OCI-LY3 (cell line): ENCODE measurements around the gene CHD5.

ENCODE experiments used
- H2AFZ ChIP-seq: fragments of 200-600, 300-600 bp; shearing (Covaris generic); 2 replicates; pipeline ENCODE4 v1.6.0; 2014; ENCODE audit warnings: antibody characterized with exemption, low read depth, low read length
- H3K27ac ChIP-seq: fragments of 200-600, 300-600 bp; sonication (generic); 2 replicates; pipeline ENCODE4 v1.5.1; 2014; ENCODE audit warnings: mild to moderate bottlenecking, low read length, moderate library complexity, mixed read lengths
- H3K27me3 ChIP-seq: fragments of 200-600, 300-600 bp; sonication (generic); 2 replicates; pipeline ENCODE4 v1.6.1; 2014; ENCODE audit warnings: low read depth, low read length, mixed read lengths
- H3K36me3 ChIP-seq: fragments of 200-600, 300-600 bp; sonication (generic); replicated peaks from 2 replicates; pipeline ENCODE3; 2014; ENCODE audit warnings: low read depth, low read length, mixed read lengths
- H3K4me1 ChIP-seq: fragments of 300-600, 200-600 bp; sonication (generic); 2 replicates; pipeline ENCODE4 v1.6.1; 2014; ENCODE audit warnings: low read length, mixed read lengths
- H3K4me2 ChIP-seq: fragments of 200-600, 300-600 bp; sonication (generic); 2 replicates; pipeline ENCODE4 v1.6.1; 2014; ENCODE audit warnings: low read length, mixed read lengths
- H3K4me3 ChIP-seq: fragments of 300-600, 200-600 bp; sonication (generic); 2 replicates; pipeline ENCODE4 v1.5.1; 2014; ENCODE audit warnings: antibody characterized with exemption, mild to moderate bottlenecking, low read length, moderate library complexity
- H3K79me2 ChIP-seq: fragments of 300-600, 200-600 bp; shearing (Covaris generic); 2 replicates; pipeline ENCODE4 v1.6.1; 2014; ENCODE audit warnings: mild to moderate bottlenecking, low read length, mixed read lengths
- H3K9ac ChIP-seq: fragments of 300-600, 200-600 bp; shearing (Covaris generic); 2 replicates; pipeline ENCODE4 v1.6.0; 2014; ENCODE audit warnings: mild to moderate bottlenecking, low read length, moderate library complexity
- H3K9me3 ChIP-seq: fragments of 200-600, 300-600 bp; shearing (Covaris generic); 2 replicates; pipeline ENCODE4 v1.6.1; 2014; ENCODE audit warnings: low read length, mixed read lengths; ENCODE audit not compliant: insufficient read depth
- H4K20me1 ChIP-seq: fragments of 200-600, 300-600 bp; sonication (generic); 2 replicates; pipeline ENCODE4 v1.6.1; 2016; ENCODE audit warnings: low read length, mixed read lengths; ENCODE audit not compliant: insufficient read depth
- EZH2phosphoT487 ChIP-seq: fragments of 200-600 bp; shearing (Covaris generic); IDR thresholded peaks from 2 replicates; pipeline ENCODE4 v1.6.1; 2018; ENCODE audit warnings: antibody characterized with exemption, mixed run types, low read depth
- TF ChIP-seq, protein P1 (sequence below): fragments of 200-600, 300-600 bp; sonication (generic); IDR thresholded peaks from 2 replicates; pipeline ENCODE4 v1.5.1; 2014; ENCODE audit warnings: antibody characterized with exemption, low read length, low read depth

Gene CHD5

DNA sequence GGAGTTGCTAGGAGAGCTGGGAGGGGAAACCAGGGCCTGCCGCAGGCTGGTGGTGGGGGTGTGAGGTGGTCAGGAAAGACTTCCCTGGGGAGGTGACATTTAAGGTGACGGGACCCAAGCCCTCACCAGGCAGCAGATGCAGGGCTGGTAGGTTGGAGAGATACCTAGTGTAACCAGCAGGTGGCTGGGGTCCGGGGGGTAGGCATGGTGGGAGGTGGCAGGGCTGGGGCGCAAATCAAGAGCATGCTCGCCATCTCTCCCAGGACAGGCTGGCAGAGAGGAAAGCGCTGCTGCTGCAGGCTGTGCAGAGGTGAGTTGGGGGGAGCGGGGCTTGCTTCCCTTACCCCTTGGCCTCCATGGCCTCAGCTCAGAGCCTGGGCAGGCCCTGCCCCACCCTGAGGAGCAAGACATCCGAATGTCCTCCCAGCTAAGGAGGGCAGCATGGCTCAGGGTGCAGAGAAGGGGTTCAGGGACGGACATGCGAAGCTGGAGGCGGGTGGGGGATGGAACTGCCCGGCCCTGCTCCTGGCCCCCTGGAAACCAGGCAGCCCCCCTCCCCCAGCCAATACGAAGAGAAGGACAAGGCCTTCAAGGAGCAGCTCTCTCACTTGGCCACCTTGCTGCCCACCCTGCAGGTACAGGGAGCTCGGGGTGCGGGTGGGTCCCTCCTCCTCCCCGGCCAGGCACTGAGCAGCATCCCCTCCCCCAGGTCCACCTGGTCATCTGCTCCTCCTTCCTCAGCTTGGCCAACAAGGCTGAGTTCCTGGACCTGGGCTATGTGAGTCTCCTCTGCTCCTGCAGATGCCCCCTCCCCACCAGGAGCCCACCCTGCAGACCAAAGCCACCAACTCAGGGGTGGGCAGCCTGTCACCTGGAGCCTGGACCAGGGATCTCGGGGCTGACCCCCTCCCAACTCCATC, 29.8 kb upstream of the CHD5 start:
- Histone ChIP-seq H3K27ac (no peak overlapping the region), H3K9me3 (no peaks in the 10 kb centered on the region), H3K9ac (no peak overlapping the region), H4K20me1 (no peaks in the 10 kb centered on the region), H3K4me1 (peaks cover 8% of the 10 kb centered on the region), H3K79me2 (no peaks in the 10 kb centered on the region), H3K4me2 (no peak overlapping the region), H3K27me3 (no peaks in the 10 kb centered on the region), H3K36me3 (no peaks in the 10 kb centered on the region), H2AFZ (no peak overlapping the region), H3K4me3 (no peak overlapping the region)
- no peak for TF ChIP-seq EZH2phosphoT487
- TF ChIP-seq, protein P1, sequence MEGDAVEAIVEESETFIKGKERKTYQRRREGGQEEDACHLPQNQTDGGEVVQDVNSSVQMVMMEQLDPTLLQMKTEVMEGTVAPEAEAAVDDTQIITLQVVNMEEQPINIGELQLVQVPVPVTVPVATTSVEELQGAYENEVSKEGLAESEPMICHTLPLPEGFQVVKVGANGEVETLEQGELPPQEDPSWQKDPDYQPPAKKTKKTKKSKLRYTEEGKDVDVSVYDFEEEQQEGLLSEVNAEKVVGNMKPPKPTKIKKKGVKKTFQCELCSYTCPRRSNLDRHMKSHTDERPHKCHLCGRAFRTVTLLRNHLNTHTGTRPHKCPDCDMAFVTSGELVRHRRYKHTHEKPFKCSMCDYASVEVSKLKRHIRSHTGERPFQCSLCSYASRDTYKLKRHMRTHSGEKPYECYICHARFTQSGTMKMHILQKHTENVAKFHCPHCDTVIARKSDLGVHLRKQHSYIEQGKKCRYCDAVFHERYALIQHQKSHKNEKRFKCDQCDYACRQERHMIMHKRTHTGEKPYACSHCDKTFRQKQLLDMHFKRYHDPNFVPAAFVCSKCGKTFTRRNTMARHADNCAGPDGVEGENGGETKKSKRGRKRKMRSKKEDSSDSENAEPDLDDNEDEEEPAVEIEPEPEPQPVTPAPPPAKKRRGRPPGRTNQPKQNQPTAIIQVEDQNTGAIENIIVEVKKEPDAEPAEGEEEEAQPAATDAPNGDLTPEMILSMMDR, result no peak

DNA sequence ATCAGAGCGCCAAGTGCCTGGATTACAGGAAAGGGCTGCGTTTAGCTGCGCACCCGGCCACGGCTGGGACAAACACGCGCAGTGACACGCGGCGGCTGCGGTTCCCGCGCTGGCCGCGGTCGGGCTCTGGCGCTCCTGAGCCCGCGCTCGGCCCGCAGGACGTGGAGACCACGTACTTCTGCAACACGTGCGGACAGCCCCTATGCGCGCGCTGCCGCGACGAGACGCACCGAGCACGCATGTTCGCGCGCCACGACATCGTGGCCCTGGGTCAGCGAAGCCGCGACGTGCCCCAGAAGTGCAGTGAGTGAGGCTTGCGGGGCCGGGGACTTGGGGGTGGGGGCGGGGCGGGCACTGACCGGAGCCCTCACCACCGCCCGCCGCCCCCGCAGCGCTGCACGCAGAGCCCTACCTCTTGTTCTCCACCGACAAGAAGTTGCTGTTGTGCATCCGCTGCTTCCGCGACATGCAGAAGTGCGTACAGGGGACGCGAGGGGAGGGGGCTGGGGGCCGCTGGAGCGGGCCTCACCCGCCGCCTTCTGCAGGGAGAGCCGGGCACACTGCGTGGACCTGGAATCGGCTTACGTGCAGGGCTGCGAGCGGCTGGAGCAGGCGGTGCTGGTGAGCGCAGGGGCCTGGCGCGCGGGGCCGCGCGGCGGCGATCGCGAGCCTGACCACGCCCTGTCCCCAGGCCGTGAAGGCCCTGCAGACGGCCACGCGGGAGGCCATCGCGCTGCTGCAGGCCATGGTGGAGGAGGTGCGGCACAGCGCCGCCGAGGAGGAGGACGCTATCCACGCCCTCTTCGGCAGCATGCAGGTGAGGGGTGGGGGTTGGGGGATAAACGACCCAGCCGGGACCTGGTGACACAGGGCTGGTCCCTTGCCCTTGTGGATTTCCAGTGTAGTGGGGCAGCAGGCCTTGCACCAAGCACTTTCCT, 28.9 kb upstream of the CHD5 start:
- H2AFZ ChIP-seq, result no peak overlapping the region

DNA sequence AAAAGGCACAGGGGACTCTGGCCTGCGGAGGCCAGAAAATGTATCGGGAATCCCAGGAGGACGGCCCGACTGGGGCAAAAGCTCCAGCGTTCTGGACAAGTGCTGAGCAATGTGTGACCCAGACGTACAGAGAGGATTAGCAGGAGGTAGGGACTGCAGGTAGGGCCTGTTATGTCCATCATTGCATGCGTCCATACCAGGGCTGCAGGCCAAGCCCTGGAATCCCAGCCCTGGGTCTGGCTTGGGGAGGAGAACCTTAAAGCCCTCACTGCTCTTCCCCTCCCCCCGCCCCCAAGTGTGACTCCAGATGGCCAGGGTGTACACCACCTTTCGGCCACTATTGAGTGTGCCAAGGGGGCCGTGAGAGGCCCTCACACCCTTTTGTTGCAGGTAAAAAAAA, 27.8 kb upstream of the CHD5 start:
- Histone ChIP-seq H3K27me3 (no peaks in the 10 kb centered on the region), H3K4me1 (peaks cover 8% of the 10 kb centered on the region), H3K79me2 (no peaks in the 10 kb centered on the region), H3K9me3 (no peaks in the 10 kb centered on the region), H3K36me3 (no peaks in the 10 kb centered on the region), H2AFZ (no peak overlapping the region), H4K20me1 (no peaks in the 10 kb centered on the region), H3K9ac (no peak overlapping the region), H3K4me2 (no peak overlapping the region), H3K4me3 (no peak overlapping the region), H3K27ac (no peak overlapping the region)
- TF ChIP-seq, protein P1, result no peak
- no peak for TF ChIP-seq EZH2phosphoT487

More for the DNA sequence above, 28.9 kb upstream of the CHD5 start:
- Histone ChIP-seq H3K4me2 (no peak overlapping the region), H3K4me1 (peaks cover 8% of the 10 kb centered on the region), H3K4me3 (no peak overlapping the region), H3K27ac (no peak overlapping the region), H3K9me3 (no peaks in the 10 kb centered on the region), H3K27me3 (no peaks in the 10 kb centered on the region), H3K36me3 (no peaks in the 10 kb centered on the region), H3K9ac (no peak overlapping the region), H3K79me2 (no peaks in the 10 kb centered on the region), H4K20me1 (no peaks in the 10 kb centered on the region)
- TF ChIP-seq, protein P1, result no peak
- no peak for TF ChIP-seq EZH2phosphoT487
